Endothelial cell of umbilical vein (primary cell): ENCODE measurements around the gene STOX1. TPM values are rescaled to one million over a fixed set of nuclear protein-coding genes. Genes with fewer than 3 reads are reported as not detected.

Experiments
- BruUV-seq: library from RNA; stranded (reverse); fragments of 400-500 nt; replicated peaks from 2 replicates; lab custom pipeline; 2021; lab: Mats Ljungman, UMichigan
- CTCF ChIA-PET: fragments of 300-600, 350-600 bp; sonication (Branson Sonifier 250); formaldehyde crosslinking; loops from one replicate; lab custom pipeline; 2021; ENCODE audit warnings: antibody characterized with exemption, inconsistent platforms; lab: Charles Lee
- POLR2A ChIA-PET: fragments of 300-600, 350-600 bp; sonication (Branson Sonifier 250); formaldehyde crosslinking; loops from one replicate; lab custom pipeline; 2021; ENCODE audit warnings: antibody characterized with exemption, inconsistent platforms; lab: Charles Lee
- DNase-seq: peaks from one replicate; pipeline ENCODE4 v3.0.0-alpha.2; 2011; ENCODE audit warnings: low read depth, low spot score
- FAIRE-seq: peaks from 2 replicates; lab custom pipeline; 2011; peaks lifted over from hg19 to GRCh38; lab: Jason Lieb, UNC
- H2AFZ ChIP-seq: 2 replicates; pipeline ENCODE4 v1.6.0; 2012; ENCODE audit warnings: low read depth, low read length, control low read depth, inconsistent platforms
- H3K27ac ChIP-seq: 2 replicates; pipeline ENCODE4 v1.5.1; 2011; ENCODE audit warnings: low read depth, mild to moderate bottlenecking, control low read depth, low read length, moderate library complexity; ENCODE audit not compliant: insufficient read depth
- H3K27me3 ChIP-seq, 2 experiments: 2 replicates each; pipeline versions ENCODE4 v1.6.0 to v1.6.1; 2011; ENCODE audit warnings: low read length in 2 of 2, mixed read lengths in 1 of 2; ENCODE audit not compliant: control insufficient read depth in 2 of 2, insufficient read depth in 2 of 2
- H3K36me3 ChIP-seq, 2 experiments: 2 replicates in 1 of 2; 3 replicates in 1 of 2; pipeline ENCODE4 v1.5.1; 2011; ENCODE audit warnings: low read length in 2 of 2, mild to moderate bottlenecking in 1 of 2, moderate library complexity in 1 of 2; ENCODE audit not compliant: control insufficient read depth in 2 of 2, insufficient read depth in 2 of 2; ENCODE audit errors: extremely low read depth in 1 of 2
- H3K4me1 ChIP-seq: 3 replicates; pipeline ENCODE4 v1.5.1; 2011; ENCODE audit warnings: mild to moderate bottlenecking, low read length; ENCODE audit not compliant: control insufficient read depth, insufficient read depth; ENCODE audit errors: extremely low read depth
- H3K4me2 ChIP-seq: 2 replicates; pipeline ENCODE4 v1.6.1; 2011; ENCODE audit warnings: low read length, control low read depth, mixed read lengths; ENCODE audit not compliant: insufficient read depth
- H3K4me3 ChIP-seq, 3 experiments: fragments of 200-600 bp in 1 of 3; sonication (generic), shearing (Covaris generic) in 1 of 3; replicated peaks in 1 of 3; 2 replicates each; pipeline ENCODE4 v1.5.1; 2011 to 2016; ENCODE audit warnings: control low read depth in 3 of 3, low read length in 3 of 3, mild to moderate bottlenecking in 2 of 3, inconsistent platforms in 1 of 3, low read depth in 1 of 3, moderate library complexity in 1 of 3; ENCODE audit not compliant: insufficient read depth in 1 of 3
- H3K79me2 ChIP-seq: 2 replicates; pipeline ENCODE4 v1.6.0; 2012; ENCODE audit warnings: low read length, inconsistent platforms; ENCODE audit not compliant: control insufficient read depth, insufficient read depth
- H3K9ac ChIP-seq: replicated peaks from 2 replicates; pipeline ENCODE3; 2011; ENCODE audit warnings: low read length, control low read depth; ENCODE audit not compliant: insufficient read depth; ENCODE audit errors: extremely low read depth
- H3K9me1 ChIP-seq: replicated peaks from 3 replicates; pipeline ENCODE4 v1.6.0; 2011; ENCODE audit warnings: mild to moderate bottlenecking, low read length; ENCODE audit not compliant: control insufficient read depth, insufficient read depth; ENCODE audit errors: extremely low read depth
- H3K9me3 ChIP-seq: replicated peaks from 2 replicates; pipeline ENCODE4 v1.5.1; 2012; ENCODE audit warnings: low read length, inconsistent platforms; ENCODE audit not compliant: control insufficient read depth, insufficient read depth
- H4K20me1 ChIP-seq: replicated peaks from 2 replicates; pipeline ENCODE3; 2011; ENCODE audit warnings: mild to moderate bottlenecking, low read length; ENCODE audit not compliant: control insufficient read depth, insufficient read depth; ENCODE audit errors: extremely low read depth
- EZH2 ChIP-seq: IDR thresholded peaks from 2 replicates; pipeline ENCODE4 v1.6.1; 2012; ENCODE audit warnings: borderline replicate concordance, low read depth, mild to moderate bottlenecking, moderate library complexity, low read length, inconsistent platforms; ENCODE audit not compliant: severe bottlenecking
- FOS ChIP-seq: IDR thresholded peaks from 2 replicates; pipeline ENCODE4 v1.6.1; 2011; ENCODE audit warnings: mild to moderate bottlenecking, low read length, moderate library complexity, borderline replicate concordance; ENCODE audit not compliant: insufficient read depth
- GATA2 ChIP-seq: IDR thresholded peaks from 2 replicates; pipeline ENCODE4 v1.7.0; 2011; ENCODE audit warnings: low read depth, mild to moderate bottlenecking, moderate library complexity, mixed read lengths, low read length; ENCODE audit not compliant: insufficient read length, insufficient read depth
- JUN ChIP-seq: IDR thresholded peaks from 2 replicates; pipeline ENCODE4 v1.6.1; 2011; ENCODE audit warnings: borderline replicate concordance, low read depth; ENCODE audit not compliant: insufficient read length, insufficient read depth
- MYC ChIP-seq: IDR thresholded peaks from one replicate; pipeline ENCODE4 v1.6.1; 2011; ENCODE audit warnings: mild to moderate bottlenecking, low read depth, low read length
- POLR2A ChIP-seq: IDR thresholded peaks from 2 replicates; pipeline ENCODE4 v1.6.1; 2012; ENCODE audit warnings: low read depth, mild to moderate bottlenecking, control low read depth, low read length
- POLR2AphosphoS5 ChIP-seq: IDR thresholded peaks from 2 replicates; pipeline ENCODE4 v1.6.1; 2012; ENCODE audit warnings: low read depth, mild to moderate bottlenecking, control low read depth, low read length, moderate library complexity; ENCODE audit not compliant: insufficient read depth
- dilution Hi-C: fragments of 300-500 bp; cut with MboI; formaldehyde crosslinking; loops from one replicate; pipeline ENCODE4 v1.15.0; 2019; ENCODE audit warnings: low sequenced_read_pairs; ENCODE audit not compliant: extremely low pct_ligation_motif_present
- intact Hi-C: fragments of 100-400 bp; cut with micrococcal nuclease; formaldehyde crosslinking; loops from one replicate; pipeline ENCODE4 v1.10.0; 2022
- polyA plus RNA-seq, 4 experiments: library from polyadenylated mRNA; depleted of rRNA in 3 of 4; stranded (reverse) in 3 of 4; unstranded in 1 of 4; fragments of >200 nt; gene quantifications; 2 replicates each; pipeline versions ENCODE4 v1.2.1 to v1.2.3, GENCODE V29; 2011 to 2012; ENCODE audit warnings: missing spikeins in 1 of 4
- total RNA-seq: library from RNA; stranded (reverse); gene quantifications from 2 replicates; pipeline ENCODE4 v1.2.3, GENCODE V29; 2021
- TF ChIP-seq, protein P1 (sequence below): IDR thresholded peaks from 2 replicates; pipeline ENCODE4 v1.6.1; 2011; ENCODE audit not compliant: insufficient read depth, insufficient read length
- TF ChIP-seq, protein P2 (sequence below), 2 donors: IDR thresholded peaks; 1 replicate in 1 of 2; 2 replicates in 1 of 2; pipeline ENCODE4 v1.5.1; 2011; ENCODE audit warnings: low read length in 2 of 2, mild to moderate bottlenecking in 2 of 2, moderate library complexity in 2 of 2, control low read depth in 1 of 2, inconsistent platforms in 1 of 2, low read depth in 1 of 2; ENCODE audit not compliant: insufficient read depth in 1 of 2; ENCODE audit errors: extremely low read depth in 1 of 2

The STOX1 gene
- total and polyA plus RNA-seq, 2 donors (not counting 3 experiments of a cell fraction or from before 2014, with no cell fraction given) = 0.06 to 0.20 TPM

DNA sequence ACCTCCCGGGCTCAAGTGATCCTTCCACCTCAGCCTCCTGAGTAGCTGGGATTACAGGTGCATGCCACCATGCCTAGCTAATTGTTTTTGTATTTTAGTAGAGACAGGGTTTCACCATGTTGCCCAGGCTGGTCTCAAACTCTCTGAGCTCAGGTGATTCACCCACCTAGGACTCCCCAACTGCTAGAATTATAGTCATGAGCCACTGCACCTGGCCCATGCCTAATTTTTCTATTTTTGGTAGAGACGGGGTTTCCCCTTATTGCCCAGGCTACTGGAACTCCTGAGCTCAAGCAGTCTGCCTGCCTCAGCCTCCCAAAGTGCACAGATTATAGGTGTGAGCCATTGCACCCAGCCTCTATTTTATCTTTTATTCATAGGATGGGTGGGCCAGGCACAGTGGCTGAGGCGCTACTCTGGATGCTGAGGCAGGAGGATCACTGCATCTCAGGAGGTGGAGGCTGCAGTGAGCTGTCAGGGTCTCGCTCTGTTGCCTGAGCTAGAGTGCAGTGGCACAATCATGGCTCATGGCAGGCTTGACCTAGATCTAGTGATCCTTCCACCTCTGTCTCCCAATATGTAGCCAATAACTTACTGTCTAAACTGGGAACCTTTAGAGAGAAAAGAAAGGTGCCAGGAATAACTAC, 31.3 kb upstream of the STOX1 start:
- no peak overlapping the region for H3K27ac ChIP-seq
- no peak for DNase-seq
- no peaks in the 10 kb centered on the region for H3K79me2 ChIP-seq
- POLR2A ChIA-PET = no interaction called here
- no peak overlapping the region for H3K4me2 ChIP-seq
- no peak overlapping the region for H3K4me3 ChIP-seq
- CTCF ChIA-PET = interaction anchor here (0.6 to 1.2 kb wide), 4 partner anchors 9 to 143 kb away, joined by 3 to 4 read pairs (median 3); no protein-coding TSS in a partner anchor
- H4K20me1 ChIP-seq = no peaks in the 10 kb centered on the region
- TF ChIP-seq POLR2AphosphoS5 (no peak), POLR2A (no peak), MYC (no peak), GATA2 (no peak), JUN (no peak), EZH2 (no peak)
- TF ChIP-seq, protein P1, sequence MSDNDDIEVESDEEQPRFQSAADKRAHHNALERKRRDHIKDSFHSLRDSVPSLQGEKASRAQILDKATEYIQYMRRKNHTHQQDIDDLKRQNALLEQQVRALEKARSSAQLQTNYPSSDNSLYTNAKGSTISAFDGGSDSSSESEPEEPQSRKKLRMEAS = no peak
- intact Hi-C loops (no loop called here), dilution Hi-C loops (no loop called here)
- no peak overlapping the region for H3K9ac ChIP-seq
- no peaks in the 10 kb centered on the region for H3K4me1 ChIP-seq
- no peaks in the 10 kb centered on the region for H3K27me3 ChIP-seq
- no TSS peak for BruUV-seq
- peaks cover 4 to 5% of the 10 kb centered on the region in 2 experiments for H3K36me3 ChIP-seq
- no peak overlapping the region for H2AFZ ChIP-seq
- no peak for FAIRE-seq
- H3K9me1 ChIP-seq = no peaks in the 10 kb centered on the region
- H3K9me3 ChIP-seq = no peaks in the 10 kb centered on the region

DNA sequence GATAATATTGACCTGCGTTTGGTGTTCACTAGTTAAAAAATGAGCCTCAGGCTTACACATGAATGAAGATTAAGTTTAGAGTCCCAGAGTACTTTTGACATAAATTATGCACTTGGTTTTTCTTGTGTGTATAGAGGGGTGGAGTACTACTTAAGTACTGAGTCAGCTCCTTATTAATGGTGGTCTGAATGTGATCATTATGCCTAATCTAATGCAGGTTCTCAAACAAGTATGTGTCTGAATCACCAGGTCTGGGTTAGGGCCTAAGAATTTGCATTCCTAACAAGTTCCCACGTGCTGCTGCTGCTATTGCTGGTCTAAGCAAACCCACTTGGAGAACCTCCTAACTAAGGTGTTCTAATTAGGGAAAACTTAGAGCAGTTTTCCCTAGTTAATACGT, 30.7 kb upstream of the STOX1 start:
- Histone ChIP-seq H3K4me1 (no peaks in the 10 kb centered on the region), H3K9me1 (no peaks in the 10 kb centered on the region), H3K4me3 (no peak overlapping the region), H3K27me3 (no peaks in the 10 kb centered on the region), H2AFZ (no peak overlapping the region), H3K27ac (no peak overlapping the region), H4K20me1 (no peaks in the 10 kb centered on the region), H3K4me2 (no peak overlapping the region), H3K79me2 (no peaks in the 10 kb centered on the region), H3K9ac (no peak overlapping the region), H3K9me3 (no peaks in the 10 kb centered on the region), H3K36me3 (peaks cover 2 to 4% of the 10 kb centered on the region in 2 experiments)
- FAIRE-seq (no peak), DNase-seq (no peak)
- ChIA-PET POLR2A (no interaction called here), CTCF (interaction anchor here (0.6 to 1.2 kb wide), 4 partner anchors 17 to 552 kb away, joined by 3 to 4 read pairs (median 3); no protein-coding TSS in a partner anchor)
- no TSS peak for BruUV-seq
- dilution Hi-C loops = no loop called here
- intact Hi-C loops = no loop called here
- no peak for TF ChIP-seq EZH2
- TF ChIP-seq FOS = no peak
- TF ChIP-seq MYC = no peak
- TF ChIP-seq, protein P2, sequence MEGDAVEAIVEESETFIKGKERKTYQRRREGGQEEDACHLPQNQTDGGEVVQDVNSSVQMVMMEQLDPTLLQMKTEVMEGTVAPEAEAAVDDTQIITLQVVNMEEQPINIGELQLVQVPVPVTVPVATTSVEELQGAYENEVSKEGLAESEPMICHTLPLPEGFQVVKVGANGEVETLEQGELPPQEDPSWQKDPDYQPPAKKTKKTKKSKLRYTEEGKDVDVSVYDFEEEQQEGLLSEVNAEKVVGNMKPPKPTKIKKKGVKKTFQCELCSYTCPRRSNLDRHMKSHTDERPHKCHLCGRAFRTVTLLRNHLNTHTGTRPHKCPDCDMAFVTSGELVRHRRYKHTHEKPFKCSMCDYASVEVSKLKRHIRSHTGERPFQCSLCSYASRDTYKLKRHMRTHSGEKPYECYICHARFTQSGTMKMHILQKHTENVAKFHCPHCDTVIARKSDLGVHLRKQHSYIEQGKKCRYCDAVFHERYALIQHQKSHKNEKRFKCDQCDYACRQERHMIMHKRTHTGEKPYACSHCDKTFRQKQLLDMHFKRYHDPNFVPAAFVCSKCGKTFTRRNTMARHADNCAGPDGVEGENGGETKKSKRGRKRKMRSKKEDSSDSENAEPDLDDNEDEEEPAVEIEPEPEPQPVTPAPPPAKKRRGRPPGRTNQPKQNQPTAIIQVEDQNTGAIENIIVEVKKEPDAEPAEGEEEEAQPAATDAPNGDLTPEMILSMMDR (IDR thresholded peaks at IDR 0.05; ENCODE audit: extremely low read depth in 1 of 2, insufficient read depth in 1 of 2, low read depth in 1 of 2, low read length in 2 of 2) = no peak
- TF ChIP-seq POLR2A = no peak
- no peak for TF ChIP-seq POLR2AphosphoS5
- no peak for TF ChIP-seq GATA2
- TF ChIP-seq, protein P1 = no peak
- no peak for TF ChIP-seq JUN
